Activated B cell treated with CpG ODN at 0.5 μM for 24 hours (primary cell): ENCODE results near the gene IGFL4. TPM values are rescaled to one million over a fixed set of nuclear protein-coding genes. Genes with fewer than 3 reads are reported as not detected.

ENCODE experiments used
- ATAC-seq: fragments of 200-7000 bp; cut with Tn5 transposase; one replicate; pipeline ENCODE4 v1.10.0; 2021; ENCODE audit warnings: low read depth, mild to moderate bottlenecking, moderate library complexity
- CTCF ChIA-PET: fragments of 350-600 bp; sonication (Branson Sonifier 250); formaldehyde crosslinking; loops from one replicate; lab custom pipeline; 2021; ENCODE audit warnings: antibody characterized with exemption; lab: Charles Lee
- POLR2A ChIA-PET: fragments of 350-600 bp; sonication (Branson Sonifier 250); formaldehyde crosslinking; loops from one replicate; lab custom pipeline; 2021; ENCODE audit warnings: antibody characterized with exemption; lab: Charles Lee
- DNase-seq: peaks from one replicate; pipeline ENCODE4 v3.0.0; 2022
- H3K27ac Mint-ChIP-seq: one replicate; pipeline ENCODE4 v1.8.0; 2020; ENCODE audit warnings: mixed read lengths
- H3K27me3 Mint-ChIP-seq: one replicate; pipeline ENCODE4 v1.8.0; 2021; ENCODE audit warnings: mixed read lengths
- H3K36me3 Mint-ChIP-seq: one replicate; pipeline ENCODE4 v1.8.0; 2021; ENCODE audit warnings: low read depth, mixed read lengths
- H3K4me1 Mint-ChIP-seq: one replicate; pipeline ENCODE4 v1.8.0; 2021; ENCODE audit warnings: mixed read lengths
- H3K4me3 Mint-ChIP-seq: one replicate; pipeline ENCODE4 v1.8.0; 2020; ENCODE audit warnings: mild to moderate bottlenecking, mixed read lengths
- H3K9me3 Mint-ChIP-seq: one replicate; pipeline ENCODE4 v1.8.0; 2020; ENCODE audit warnings: mixed read lengths
- intact Hi-C: fragments of 100-400 bp; cut with micrococcal nuclease; formaldehyde crosslinking; loops from one replicate; pipeline ENCODE4 v1.15.1; 2024
- total RNA-seq: library from RNA; stranded (reverse); gene quantifications from 2 replicates; pipeline ENCODE4 v1.2.3, GENCODE V29; 2022
- TF ChIP-seq, protein P1 (sequence below): fragments of 200-600 bp; IDR thresholded peaks from one replicate; pipeline ENCODE4 v1.8.0; 2022; ENCODE audit warnings: antibody characterized with exemption, mild to moderate bottlenecking

Gene IGFL4
- total RNA-seq, 1 donor from 2014 or later, result not detected

DNA sequence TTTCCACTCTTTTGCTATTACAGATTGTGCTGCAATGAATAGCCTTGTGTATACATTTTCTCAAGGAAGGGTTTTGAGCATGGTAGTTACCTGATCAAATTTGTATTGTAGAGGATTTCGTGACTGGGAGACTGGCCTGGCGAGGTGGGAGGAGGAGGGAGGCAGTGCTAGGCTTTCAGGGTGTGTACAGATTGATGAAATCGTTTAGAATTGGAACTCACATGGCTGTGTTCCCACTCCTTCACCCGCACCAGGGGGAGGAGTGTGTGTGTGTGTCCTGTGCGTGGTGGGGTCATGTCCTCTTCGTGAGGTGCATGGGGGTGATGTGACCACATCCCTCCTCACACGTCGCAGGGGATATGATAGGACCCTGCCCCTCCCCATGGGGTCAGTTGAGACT lies 26.3 kb downstream of the IGFL4 start:
- intact Hi-C loops, result loop anchor here (5.0 kb wide), 1 partner anchor 253 kb away; no protein-coding TSS in a partner anchor
- no peak overlapping the region for H3K27ac Mint-ChIP-seq
- CTCF ChIA-PET, result no interaction called here

GRCh38 chr19:46009530-46010510 lies 31.0 kb downstream of the IGFL4 start:
- intact Hi-C loops, result loop anchor here (5.0 kb wide), 1 partner anchor 257 kb away; no protein-coding TSS in a partner anchor
- DNase-seq, result peak; percentile 55
- peak; percentile 57 for ATAC-seq
- TF ChIP-seq, protein P1, sequence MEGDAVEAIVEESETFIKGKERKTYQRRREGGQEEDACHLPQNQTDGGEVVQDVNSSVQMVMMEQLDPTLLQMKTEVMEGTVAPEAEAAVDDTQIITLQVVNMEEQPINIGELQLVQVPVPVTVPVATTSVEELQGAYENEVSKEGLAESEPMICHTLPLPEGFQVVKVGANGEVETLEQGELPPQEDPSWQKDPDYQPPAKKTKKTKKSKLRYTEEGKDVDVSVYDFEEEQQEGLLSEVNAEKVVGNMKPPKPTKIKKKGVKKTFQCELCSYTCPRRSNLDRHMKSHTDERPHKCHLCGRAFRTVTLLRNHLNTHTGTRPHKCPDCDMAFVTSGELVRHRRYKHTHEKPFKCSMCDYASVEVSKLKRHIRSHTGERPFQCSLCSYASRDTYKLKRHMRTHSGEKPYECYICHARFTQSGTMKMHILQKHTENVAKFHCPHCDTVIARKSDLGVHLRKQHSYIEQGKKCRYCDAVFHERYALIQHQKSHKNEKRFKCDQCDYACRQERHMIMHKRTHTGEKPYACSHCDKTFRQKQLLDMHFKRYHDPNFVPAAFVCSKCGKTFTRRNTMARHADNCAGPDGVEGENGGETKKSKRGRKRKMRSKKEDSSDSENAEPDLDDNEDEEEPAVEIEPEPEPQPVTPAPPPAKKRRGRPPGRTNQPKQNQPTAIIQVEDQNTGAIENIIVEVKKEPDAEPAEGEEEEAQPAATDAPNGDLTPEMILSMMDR, result peak; percentile 86
- Mint-ChIP-seq H3K4me3 (no peak overlapping the region), H3K9me3 (no peaks in the 10 kb centered on the region), H3K4me1 (peaks cover 5% of the 10 kb centered on the region), H3K36me3 (peaks cover 35% of the 10 kb centered on the region), H3K27me3 (peaks cover 7% of the 10 kb centered on the region), H3K27ac (no peak overlapping the region)
- ChIA-PET POLR2A (interaction anchor here (1.0 kb wide), 1 partner anchor 14 kb away, joined by 4 read pairs; the partner anchor contains the start of gene CCDC61), CTCF (interaction anchor here (1.0 to 1.9 kb wide), 4 partner anchors 12 to 255 kb away, joined by 3 to 4 read pairs (median 4); partner anchors contain the start of gene SIX5)

More for the DNA sequence above, 26.3 kb downstream of the IGFL4 start:
- peaks cover 12% of the 10 kb centered on the region for H3K27me3 Mint-ChIP-seq
- no peaks in the 10 kb centered on the region for H3K9me3 Mint-ChIP-seq
- TF ChIP-seq, protein P1, result no peak
- peaks cover 19% of the 10 kb centered on the region for H3K4me1 Mint-ChIP-seq
- DNase-seq, result no peak
- no peak for ATAC-seq
- POLR2A ChIA-PET, result no interaction called here
- H3K4me3 Mint-ChIP-seq, result peak overlapping the region; percentile 64
- peaks cover 12% of the 10 kb centered on the region for H3K36me3 Mint-ChIP-seq

- POLR2A ChIA-PET, result interaction anchor here (0.6 kb wide), 1 partner anchor 198 kb away, joined by 3 read pairs; no protein-coding TSS in a partner anchor
- Mint-ChIP-seq H3K27ac (no peak overlapping the region), H3K4me3 (no peak overlapping the region), H3K9me3 (no peaks in the 10 kb centered on the region), H3K4me1 (no peaks in the 10 kb centered on the region), H3K27me3 (no peaks in the 10 kb centered on the region), H3K36me3 (peaks cover 39% of the 10 kb centered on the region)
- TF ChIP-seq, protein P1, result no peak
- CTCF ChIA-PET, result interaction anchor here (1.5 kb wide), 1 partner anchor 10 kb away, joined by 5 read pairs; no protein-coding TSS in a partner anchor
- intact Hi-C loops, result no loop called here
- DNase-seq (no peak), ATAC-seq (no peak)
Measured at GRCh38 chr19:46006411-46006810, 34.4 kb downstream of the IGFL4 start.

DNA sequence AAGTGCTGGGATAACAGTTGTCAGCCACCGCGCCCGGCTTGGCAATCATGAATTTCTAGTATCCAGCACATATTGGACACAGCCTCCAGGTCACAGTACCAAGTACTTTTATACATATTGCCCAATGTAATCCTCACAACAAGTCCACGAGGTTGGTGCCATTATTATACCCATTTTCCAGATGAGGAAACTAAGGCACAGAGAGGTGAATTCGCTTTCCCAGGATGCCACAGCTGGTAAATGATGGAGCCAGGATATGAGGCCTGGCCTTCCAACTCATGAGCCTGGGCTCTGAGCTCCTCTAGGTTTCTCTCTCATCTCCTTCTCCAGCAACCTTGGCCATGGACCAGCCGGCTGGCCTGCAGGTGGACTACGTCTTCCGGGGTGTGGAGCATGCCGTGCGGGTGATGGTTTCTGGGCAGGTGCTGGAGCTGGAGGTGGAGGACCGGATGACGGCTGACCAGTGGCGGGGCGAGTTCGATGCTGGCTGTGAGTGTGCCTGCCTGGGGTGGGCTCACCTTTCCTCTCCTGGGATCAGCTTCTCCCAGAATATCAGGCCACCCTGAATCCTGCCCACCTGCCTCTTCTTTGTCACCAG lies 38.0 kb downstream of the IGFL4 start:
- intact Hi-C loops, result no loop called here
- peaks cover 29% of the 10 kb centered on the region for H3K36me3 Mint-ChIP-seq

More for the DNA sequence above, 38.0 kb downstream of the IGFL4 start:
- CTCF ChIA-PET, result interaction anchor here (1.1 kb wide), 1 partner anchor 138 kb away, joined by 3 read pairs; the partner anchor contains the start of gene FOXA3
- Mint-ChIP-seq H3K27ac (no peak overlapping the region), H3K9me3 (no peaks in the 10 kb centered on the region), H3K27me3 (peaks cover 16% of the 10 kb centered on the region), H3K4me1 (peaks cover 25% of the 10 kb centered on the region), H3K4me3 (no peak overlapping the region)
- TF ChIP-seq, protein P1, result no peak
- POLR2A ChIA-PET, result interaction anchor here (0.5 to 0.6 kb wide), 3 partner anchors 10 to 1025 kb away, joined by 3 to 6 read pairs (median 6); no protein-coding TSS in a partner anchor
- no peak for ATAC-seq
- DNase-seq, result no peak
